HL-60/S4 (cell line): Measurements from ENCODE around the gene HSPA14.
"Not testable (repeated sequence)": the region's sequence is repeated elsewhere in the genome, so short reads cannot be mapped to it uniquely, and the experiment has no call there.

Source experiments
- in situ Hi-C: fragments of 300-500 bp; cut with MboI; formaldehyde crosslinking; loops from 2 replicates; pipeline ENCODE4 v1.14.3; 2022; ENCODE audit warnings: low sequenced_read_pairs

The HSPA14 gene

GRCh38 chr10:14837757-14838581 lies at the start of gene HSPA14, which contains the start of the genes CDNF and MSANTD7:
Gene HSPA14 (plus strand): TSS chr10:14838306. CDS start chr10:14838403, 97 bp downstream.
Gene CDNF (minus strand): TSS chr10:14838037. CDS start chr10:14837946, 91 bp downstream.
Gene MSANTD7 (plus strand): TSS chr10:14838306. CDS start chr10:14842285, 3,979 bp downstream.
- in situ Hi-C loops = no loop called here

GRCh38 chr10:14798636-14799035 lies 39.5 kb upstream of the HSPA14 start:
- in situ Hi-C loops = no loop called here

- in situ Hi-C loops = no loop called here
These were observed 37.7 kb upstream of the HSPA14 start for GRCh38 chr10:14800397-14800796.

- in situ Hi-C loops = no loop called here
These were observed 36.4 kb upstream of the HSPA14 start for GRCh38 chr10:14801723-14802122.

GRCh38 chr10:14803827-14804226 lies 34.3 kb upstream of the HSPA14 start:
- in situ Hi-C loops = no loop called here

GRCh38 chr10:14806318-14806717 lies 31.8 kb upstream of the HSPA14 start:
- in situ Hi-C loops = no loop called here

- in situ Hi-C loops = no loop called here
These were observed 26.8 kb upstream of the HSPA14 start for GRCh38 chr10:14810969-14811953.

GRCh38 chr10:14812271-14812670 lies 25.8 kb upstream of the HSPA14 start:
- in situ Hi-C loops = no loop called here

GRCh38 chr10:14815681-14816080 lies 22.4 kb upstream of the HSPA14 start:
- in situ Hi-C loops = no loop called here

- in situ Hi-C loops = not testable (repeated sequence)
These were observed 21.4 kb upstream of the HSPA14 start for GRCh38 chr10:14816717-14817116.

GRCh38 chr10:14820010-14820774 lies 17.9 kb upstream of the HSPA14 start:
- in situ Hi-C loops = no loop called here

- in situ Hi-C loops = no loop called here
These were observed 17.3 kb upstream of the HSPA14 start for GRCh38 chr10:14820775-14821154.

- in situ Hi-C loops = no loop called here
These were observed 16.3 kb upstream of the HSPA14 start for GRCh38 chr10:14821635-14822375.

GRCh38 chr10:14822879-14823755 lies 15.0 kb upstream of the HSPA14 start:
- in situ Hi-C loops = no loop called here

GRCh38 chr10:14823966-14824365 lies 14.1 kb upstream of the HSPA14 start:
- in situ Hi-C loops = no loop called here

- in situ Hi-C loops = no loop called here
These were observed 11.9 kb upstream of the HSPA14 start for GRCh38 chr10:14826076-14826829.

GRCh38 chr10:14833106-14833505 lies 5.0 kb upstream of the HSPA14 start:
- in situ Hi-C loops = no loop called here

- in situ Hi-C loops = no loop called here
These were observed 1.9 kb upstream of the HSPA14 start for GRCh38 chr10:14836208-14836607.
